ENCODE results near the gene HORMAD2.
A peak's percentile ranks its signal among the peaks of the same experiment; 100 is the strongest.

Gene HORMAD2

GRCh38 chr22:30171008-30171407, 90.7 kb downstream of the HORMAD2 start:
- no peak for DNase-seq

GRCh38 chr22:30175690-30176288, 95.5 kb downstream of the HORMAD2 start:
- no peak for DNase-seq

- DNase-seq: no peak
Observed at GRCh38 chr22:30176431-30176830, 96.2 kb downstream of the HORMAD2 start.

GRCh38 chr22:30178181-30179126, 98.2 kb downstream of the HORMAD2 start:
- no peak for DNase-seq

GRCh38 chr22:30180616-30181015, 100.4 kb downstream of the HORMAD2 start:
- no peak for DNase-seq

GRCh38 chr22:30181459-30182349, 101.4 kb downstream of the HORMAD2 start:
- no peak for DNase-seq

- DNase-seq: no peak
Observed at GRCh38 chr22:30182350-30182745, 102.1 kb downstream of the HORMAD2 start.

GRCh38 chr22:30182815-30183214, 102.6 kb downstream of the HORMAD2 start:
- no peak for DNase-seq

- DNase-seq: no peak
Observed at GRCh38 chr22:30183271-30183670, 103.0 kb downstream of the HORMAD2 start.

GRCh38 chr22:30183861-30184278, 103.6 kb downstream of the HORMAD2 start:
- DNase-seq: no peak

GRCh38 chr22:30185129-30185528, 104.9 kb downstream of the HORMAD2 start:
- no peak for DNase-seq

GRCh38 chr22:30185549-30185948, 105.3 kb downstream of the HORMAD2 start:
- no peak for DNase-seq

- no peak for DNase-seq
Observed at GRCh38 chr22:30186041-30186440, 105.8 kb downstream of the HORMAD2 start.

- no peak for DNase-seq
Observed at GRCh38 chr22:30186510-30186909, 106.2 kb downstream of the HORMAD2 start.

GRCh38 chr22:30187094-30187493, 106.8 kb downstream of the HORMAD2 start:
- no peak for DNase-seq

- DNase-seq: no peak
Observed at GRCh38 chr22:30187529-30188407, 107.5 kb downstream of the HORMAD2 start.

GRCh38 chr22:30188911-30189310, 108.6 kb downstream of the HORMAD2 start:
- DNase-seq: peak in 1 of 2 donors; percentile 45

- DNase-seq: no peak
Observed at GRCh38 chr22:30190574-30190973, 110.3 kb downstream of the HORMAD2 start.

GRCh38 chr22:30191040-30191701, 110.9 kb downstream of the HORMAD2 start:
- DNase-seq: no peak

- DNase-seq: peak in 1 of 2 donors; percentile 43
Observed at GRCh38 chr22:30192427-30192826, 112.2 kb downstream of the HORMAD2 start.

GRCh38 chr22:30193031-30193775, 112.9 kb downstream of the HORMAD2 start:
- peak; percentile 57 to 60 for DNase-seq
